Measurements from ENCODE around the gene E2F6. TPM values are rescaled to one million over a fixed set of nuclear protein-coding genes. Genes with fewer than 3 reads are reported as not detected.

E2F6 gene
- polyA plus RNA-seq, 3 donors = 20.2 to 23.4 (median 21.0) TPM

GRCh38 chr2:11466307-11467128 is 557 bp upstream of the E2F6 start:
- DNase-seq = no peak

GRCh38 chr2:11465110-11465484 is 864 bp downstream of the E2F6 start:
- no peak for DNase-seq

- DNase-seq = no peak
These were observed 6.1 kb downstream of the E2F6 start for GRCh38 chr2:11459816-11460215.

GRCh38 chr2:11458753-11459152 is 7.2 kb downstream of the E2F6 start:
- DNase-seq = no peak

GRCh38 chr2:11457935-11458334 is 8.0 kb downstream of the E2F6 start:
- DNase-seq = no peak

- DNase-seq = no peak
These were observed 9.7 kb downstream of the E2F6 start for GRCh38 chr2:11456251-11456650.

GRCh38 chr2:11454824-11455223 is 11.1 kb downstream of the E2F6 start:
- DNase-seq = no peak

GRCh38 chr2:11450791-11451190 is 15.2 kb downstream of the E2F6 start:
- DNase-seq = no peak

- DNase-seq = peak; percentile 72
These were observed 19.2 kb downstream of the E2F6 start for GRCh38 chr2:11446733-11447248.

GRCh38 chr2:11444737-11445136 is 21.2 kb downstream of the E2F6 start:
- no peak for DNase-seq

- no peak for DNase-seq
These were observed 27.3 kb downstream of the E2F6 start for GRCh38 chr2:11438555-11439080.

GRCh38 chr2:11437602-11438001 is 28.4 kb downstream of the E2F6 start:
- DNase-seq = no peak

GRCh38 chr2:11435036-11435435 is 30.9 kb downstream of the E2F6 start:
- no peak for DNase-seq

- no peak for DNase-seq
These were observed 31.5 kb downstream of the E2F6 start for GRCh38 chr2:11434443-11434842.

GRCh38 chr2:11433822-11434221 is 32.1 kb downstream of the E2F6 start:
- DNase-seq = no peak

- DNase-seq = no peak
These were observed 35.2 kb downstream of the E2F6 start for GRCh38 chr2:11430729-11431128.

- no peak for DNase-seq
These were observed 38.7 kb downstream of the E2F6 start for GRCh38 chr2:11427224-11427623.

GRCh38 chr2:11422901-11423435 is 43.0 kb downstream of the E2F6 start:
- DNase-seq = no peak

GRCh38 chr2:11422491-11422865 is 43.5 kb downstream of the E2F6 start:
- DNase-seq = no peak

- DNase-seq = no peak
These were observed 44.0 kb downstream of the E2F6 start for GRCh38 chr2:11421863-11422490.

GRCh38 chr2:11420671-11421070 is 45.3 kb downstream of the E2F6 start:
- DNase-seq = no peak

- DNase-seq = no peak
These were observed 45.8 kb downstream of the E2F6 start for GRCh38 chr2:11420190-11420589.

- DNase-seq = no peak
These were observed 46.2 kb downstream of the E2F6 start for GRCh38 chr2:11419781-11420180.
